Limb (tissue), 2 donors: ENCODE results near the gene AXL.
A peak's percentile ranks its signal among the peaks of the same experiment; 100 is the strongest.

Source experiments
- DNase-seq, 2 donors: peaks; one replicate each; pipeline ENCODE4 v3.0.0-alpha.2; 2016; ENCODE audit errors: extremely low spot score in 2 of 2

AXL gene

DNA sequence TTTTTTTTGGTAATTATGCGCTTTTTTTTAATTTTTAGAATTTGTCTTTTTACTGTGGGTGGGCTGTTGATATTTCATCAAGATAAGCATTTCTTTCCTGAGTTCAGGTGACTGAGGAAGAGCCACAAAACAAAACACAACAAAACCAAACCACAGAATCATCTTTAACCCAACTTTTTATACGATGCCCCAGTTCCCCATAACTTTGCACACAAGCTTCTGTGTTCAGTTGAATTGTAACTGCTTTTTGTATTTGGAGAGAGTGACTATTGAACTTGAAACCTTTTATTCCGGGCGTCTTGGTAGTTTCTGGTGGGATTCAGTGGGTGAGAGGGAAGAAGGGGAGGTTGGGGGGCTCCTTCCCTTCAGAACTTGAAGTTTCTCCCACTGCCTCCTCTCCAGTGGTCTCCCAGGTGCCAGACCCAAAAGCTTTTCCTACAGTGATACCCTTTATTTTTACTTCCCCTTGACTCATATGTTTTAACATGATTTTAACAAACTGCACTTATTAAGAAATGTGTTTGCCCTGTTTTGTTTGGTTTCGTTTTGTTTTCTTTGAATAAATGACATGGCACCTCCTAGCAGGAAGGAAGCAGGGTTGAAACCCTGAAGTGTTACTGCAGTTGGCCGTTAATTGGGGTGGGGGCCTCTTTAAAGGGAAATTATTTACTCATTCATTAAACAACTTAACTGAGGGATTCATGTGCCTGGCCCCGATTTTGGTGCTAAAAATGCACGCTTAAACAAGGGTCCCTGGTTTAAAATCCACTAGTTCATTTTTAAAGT, 88.3 kb downstream of the AXL start:
- no peak for DNase-seq

DNA sequence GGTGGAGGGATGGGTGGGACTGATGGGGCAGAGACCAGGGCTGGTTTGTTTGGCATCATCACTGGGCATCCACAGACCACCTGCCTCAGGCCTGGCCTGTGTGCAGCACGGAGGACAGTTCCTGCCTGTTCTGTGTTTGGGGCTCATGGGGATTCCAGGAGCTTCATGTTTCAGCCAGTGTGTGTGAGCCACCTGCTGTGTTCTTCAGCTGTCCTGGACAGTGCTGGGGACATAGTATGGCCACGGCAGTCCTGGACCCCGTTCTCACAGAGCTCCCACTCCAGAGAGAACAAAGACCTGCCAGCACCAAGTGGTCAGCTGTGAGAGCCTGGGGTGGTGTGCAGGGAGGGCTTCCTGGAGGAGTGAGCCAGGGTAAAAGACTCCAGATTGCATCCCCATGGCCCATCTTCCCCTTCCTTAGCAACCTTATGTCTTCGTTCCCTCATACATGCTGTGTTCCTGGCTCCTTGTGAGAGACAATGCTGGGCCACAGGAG, 89.0 kb downstream of the AXL start:
- DNase-seq = no peak

DNA sequence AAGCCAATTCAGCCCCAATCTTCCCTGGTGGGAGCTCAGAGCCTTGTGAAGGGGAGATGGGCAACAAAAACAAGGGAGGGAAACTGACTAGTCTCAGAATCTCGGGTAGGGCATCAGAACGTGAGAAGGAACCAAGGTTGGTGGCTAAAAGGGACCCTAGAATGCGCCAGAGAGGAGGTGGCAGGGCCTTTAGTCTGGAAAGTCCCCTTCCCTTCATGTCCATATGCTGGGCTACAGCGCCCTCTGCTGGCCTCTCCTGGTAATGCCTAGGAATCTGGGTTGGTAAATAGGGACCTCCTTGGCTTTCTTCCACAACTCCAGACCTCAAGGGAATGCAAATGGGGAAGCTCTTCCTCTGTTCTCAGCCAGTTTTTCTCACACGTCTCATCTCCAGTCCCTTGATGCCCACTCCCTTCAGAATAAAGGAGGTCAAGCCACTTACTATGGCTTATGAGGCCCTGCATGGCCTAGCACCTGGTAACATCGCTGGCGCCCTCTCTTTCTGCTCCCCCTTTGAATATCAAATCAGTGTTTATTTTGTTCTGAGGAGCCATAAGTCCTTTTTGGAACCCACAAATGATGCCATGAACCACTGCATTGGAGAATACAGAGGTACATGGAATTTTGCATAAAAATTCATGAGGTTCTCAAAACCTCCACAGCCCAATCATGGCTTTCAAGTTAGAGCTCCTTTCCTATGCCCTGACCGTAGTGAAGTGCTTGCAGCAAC, 89.6 kb downstream of the AXL start:
- DNase-seq = peak; percentile 84 to 93

DNA sequence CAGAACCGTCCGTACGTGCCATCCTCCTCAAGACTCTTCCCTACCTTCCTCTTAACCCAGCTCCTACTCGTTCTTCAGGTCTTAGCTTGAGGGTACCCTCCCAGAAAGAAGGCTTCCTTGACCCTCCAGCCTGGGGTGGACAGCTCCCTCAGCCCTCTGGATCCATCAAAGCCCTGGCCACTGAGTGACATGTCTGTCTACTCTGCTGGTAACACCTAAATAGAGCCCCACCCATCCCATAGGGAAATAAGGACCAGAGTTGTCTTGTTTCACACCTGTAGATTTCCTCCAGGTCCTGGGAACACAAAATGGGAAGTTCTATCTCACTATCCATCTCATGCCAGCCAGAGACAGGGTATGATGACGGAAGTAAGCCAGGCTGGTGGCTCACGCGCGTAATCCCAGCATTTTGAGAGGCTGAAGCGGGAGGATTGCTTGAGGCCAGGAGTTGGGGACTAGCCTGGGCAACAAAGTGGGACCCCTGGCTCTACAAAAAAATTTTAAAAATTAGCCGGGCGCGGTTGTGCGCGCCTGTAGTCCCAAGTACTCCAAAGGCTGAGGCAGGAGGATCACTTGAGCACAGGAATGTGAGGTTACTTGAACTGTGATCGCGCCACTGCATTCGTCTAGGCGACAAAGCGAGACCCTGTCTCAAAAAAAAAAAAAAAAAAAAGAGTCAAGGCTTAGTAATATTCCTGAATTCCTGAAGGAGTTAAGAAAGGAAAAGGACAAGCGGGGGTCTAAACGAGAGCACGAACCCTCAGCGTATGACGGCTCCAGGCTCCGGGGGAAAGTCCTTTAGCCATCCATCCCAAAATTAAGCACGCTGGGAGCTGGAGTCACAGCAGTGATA, 90.4 kb downstream of the AXL start:
- no peak for DNase-seq

DNA sequence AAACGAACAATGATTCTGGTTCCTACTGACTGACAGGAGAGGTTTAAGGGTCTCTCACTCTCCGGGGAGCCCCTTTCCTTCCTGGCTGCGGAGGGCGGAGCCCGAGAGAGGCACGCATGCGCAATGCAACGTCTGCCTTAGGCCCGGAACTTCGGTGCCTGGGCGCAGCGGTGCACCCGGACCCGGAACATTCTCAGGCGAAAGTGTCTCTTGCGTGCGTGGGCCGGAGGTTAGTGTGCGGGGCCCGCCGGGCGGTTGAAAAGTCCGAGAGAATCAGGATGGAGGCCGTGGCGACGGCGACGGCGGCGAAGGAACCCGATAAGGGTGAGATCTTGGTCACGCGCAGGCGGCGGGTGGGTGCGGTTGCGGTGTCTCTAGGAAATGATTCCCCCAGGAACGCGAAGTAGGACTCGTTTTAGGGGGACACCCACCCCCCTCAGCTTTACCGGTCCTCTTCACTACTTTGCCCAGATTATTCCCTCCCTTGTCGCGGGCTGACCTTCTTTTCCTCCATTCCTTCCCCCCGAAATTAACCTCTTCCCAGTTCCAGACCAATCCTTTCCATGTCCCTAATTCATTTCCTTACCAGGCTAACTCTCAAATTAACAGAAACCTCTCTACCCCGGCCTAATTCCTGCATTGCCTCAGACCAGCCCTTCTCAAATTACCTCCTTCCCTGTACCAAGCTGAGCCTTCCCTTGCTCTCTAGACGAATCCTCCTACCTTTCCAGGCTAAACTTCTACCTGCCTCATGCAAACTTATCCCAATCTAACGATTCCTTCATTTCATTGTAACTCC, 91.2 kb downstream of the AXL start, which contains the start of gene CCDC97:
CCDC97 (plus strand) TSS at position 140 of the 799 bp plus-strand sequence; CDS start at position 279, 139 bp downstream.
- DNase-seq = peak; percentile 92 to 94

DNA sequence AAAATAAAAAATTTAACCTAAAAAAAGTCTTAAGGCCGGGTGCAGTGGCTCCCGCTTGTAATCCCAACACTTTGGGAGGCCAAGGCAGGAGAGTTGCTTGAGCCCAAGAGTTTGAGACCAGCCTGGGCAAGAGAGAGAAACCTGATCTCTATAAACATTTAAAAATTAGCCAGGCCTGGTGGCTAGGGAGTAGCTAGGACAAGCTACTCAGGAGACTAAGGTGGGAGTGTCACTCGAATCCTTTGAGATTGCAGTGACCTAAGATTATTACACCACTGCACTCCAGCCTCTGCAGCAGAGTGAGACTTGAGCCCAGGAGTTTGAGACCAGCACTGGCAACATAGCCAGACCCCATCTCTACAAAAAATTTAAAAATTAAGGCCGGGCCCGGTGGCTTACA, 92.0 kb downstream of the AXL start:
- DNase-seq = no peak
